Lung (tissue), 12 donors: ENCODE data around the gene CA14. TPM values are rescaled to one million over a fixed set of nuclear protein-coding genes. Genes with fewer than 3 reads are reported as not detected.

ENCODE experiments used
- ATAC-seq: fragments of 200-7000 bp; cut with Tn5 transposase; one replicate; pipeline ENCODE4 v1.9.1; 2020; ENCODE audit warnings: moderate number of reproducible peaks; ENCODE audit not compliant: insufficient read depth, low FRiP score
- DNase-seq, 3 donors: peaks; one replicate each; pipeline ENCODE4 v3.0.0-alpha.2; 2013 to 2017
- H3K27ac ChIP-seq, 2 donors: one replicate each; pipeline ENCODE4 v1.5.1; 2013; ENCODE audit warnings: mild to moderate bottlenecking in 2 of 2, moderate library complexity in 2 of 2, control low read depth in 1 of 2, inconsistent platforms in 1 of 2, low read depth in 1 of 2, low read length in 1 of 2
- H3K27me3 ChIP-seq, 3 donors: one replicate each; pipeline ENCODE4 v1.5.1; 2013; ENCODE audit warnings: low read length in 2 of 3; ENCODE audit not compliant: control insufficient read depth in 3 of 3, insufficient read depth in 3 of 3
- H3K36me3 ChIP-seq, 4 donors: one replicate each; pipeline ENCODE4 v1.5.1; 2013; ENCODE audit warnings: low read length in 4 of 4, mild to moderate bottlenecking in 1 of 4, moderate library complexity in 1 of 4; ENCODE audit not compliant: control insufficient read depth in 4 of 4, insufficient read depth in 4 of 4
- H3K4me1 ChIP-seq, 5 donors: one replicate each; pipeline ENCODE4 v1.5.1; 2013; ENCODE audit warnings: low read length in 5 of 5, mild to moderate bottlenecking in 2 of 5, moderate library complexity in 1 of 5; ENCODE audit not compliant: control insufficient read depth in 5 of 5, insufficient read depth in 5 of 5
- H3K4me3 ChIP-seq: one replicate; pipeline ENCODE4 v1.5.1; 2013; ENCODE audit warnings: mild to moderate bottlenecking, control low read depth, moderate library complexity
- H3K9ac ChIP-seq, 2 donors: one replicate each; pipeline ENCODE4 v1.5.1; 2013; ENCODE audit warnings: low read length in 2 of 2, control low read depth in 1 of 2; ENCODE audit not compliant: insufficient read depth in 1 of 2
- H3K9me3 ChIP-seq, 4 donors: one replicate each; pipeline ENCODE4 v1.5.1; 2013; ENCODE audit warnings: low read length in 3 of 4, mild to moderate bottlenecking in 1 of 4, moderate library complexity in 1 of 4; ENCODE audit not compliant: control insufficient read depth in 4 of 4, insufficient read depth in 3 of 4
- WGBS, 2 donors: extraction: QIAGEN DNeasy Blood & Tissue Kit; methylation state at CpG; one replicate each; pipeline ENCODE4 v1.1.7; 2013; 5-methylcytosine and 5-hydroxymethylcytosine counted together
- polyA plus RNA-seq, 2 donors: library from polyadenylated mRNA; stranded (reverse); fragments of 200-250 nt; gene quantifications; one replicate each; pipeline ENCODE4 v1.2.1, GENCODE V29; 2013
- total RNA-seq, 2 donors: library from RNA; depleted of rRNA in 1 of 2; stranded (reverse); fragments of >200 nt in 1 of 2; gene quantifications; one replicate each; pipeline ENCODE4 v1.2.1, GENCODE V29; 2014 to 2021
- TF ChIP-seq, protein P1 (sequence below): IDR thresholded peaks from 2 replicates; pipeline ENCODE4 v1.5.1; 2012; ENCODE audit warnings: mild to moderate bottlenecking; ENCODE audit errors: control extremely low read depth, extremely low read depth
- donor health status: control.
- donor health status: control.
- donor health status: Bipolar disorder and iron deficiency.
- donor health status: healthy.
- donor health status: DM: yes; HTN: yes; CAD: no.

Gene CA14
- total and polyA plus RNA-seq, 4 donors: 0.14 to 0.40 (median 0.24) TPM

GRCh38 chr1:150267896-150268295 is 10.3 kb downstream of the CA14 start:
- Histone ChIP-seq H3K9me3 (no peaks in the 10 kb centered on the region), H3K4me1 (peaks cover 6 to 26% (median 9%) of the 10 kb centered on the region in 5 donors), H3K27ac (peak overlapping the region; percentile 94 to 98), H3K27me3 (no peaks in the 10 kb centered on the region), H3K36me3 (peaks cover 11 to 25% (median 21%) of the 10 kb centered on the region in 4 donors), H3K9ac (peak overlapping the region; percentile 86 to 94), H3K4me3 (peak overlapping the region; percentile 95)
- no peak for DNase-seq
- TF ChIP-seq, protein P1, sequence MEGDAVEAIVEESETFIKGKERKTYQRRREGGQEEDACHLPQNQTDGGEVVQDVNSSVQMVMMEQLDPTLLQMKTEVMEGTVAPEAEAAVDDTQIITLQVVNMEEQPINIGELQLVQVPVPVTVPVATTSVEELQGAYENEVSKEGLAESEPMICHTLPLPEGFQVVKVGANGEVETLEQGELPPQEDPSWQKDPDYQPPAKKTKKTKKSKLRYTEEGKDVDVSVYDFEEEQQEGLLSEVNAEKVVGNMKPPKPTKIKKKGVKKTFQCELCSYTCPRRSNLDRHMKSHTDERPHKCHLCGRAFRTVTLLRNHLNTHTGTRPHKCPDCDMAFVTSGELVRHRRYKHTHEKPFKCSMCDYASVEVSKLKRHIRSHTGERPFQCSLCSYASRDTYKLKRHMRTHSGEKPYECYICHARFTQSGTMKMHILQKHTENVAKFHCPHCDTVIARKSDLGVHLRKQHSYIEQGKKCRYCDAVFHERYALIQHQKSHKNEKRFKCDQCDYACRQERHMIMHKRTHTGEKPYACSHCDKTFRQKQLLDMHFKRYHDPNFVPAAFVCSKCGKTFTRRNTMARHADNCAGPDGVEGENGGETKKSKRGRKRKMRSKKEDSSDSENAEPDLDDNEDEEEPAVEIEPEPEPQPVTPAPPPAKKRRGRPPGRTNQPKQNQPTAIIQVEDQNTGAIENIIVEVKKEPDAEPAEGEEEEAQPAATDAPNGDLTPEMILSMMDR: no peak
- WGBS, 2 donors: 29 to 38% methylated on average over 6 of the region's 6 CpGs
- no peak for ATAC-seq

- 0 to 1% methylated on average over 21 of the region's 21 CpGs for WGBS, 2 donors
Observed at GRCh38 chr1:150268340-150268704, 10.7 kb downstream of the CA14 start.

GRCh38 chr1:150268705-150269403 is 11.3 kb downstream of the CA14 start, which contains the start of gene APH1A:
APH1A (minus strand) TSS chr1:150269016; CDS start chr1:150268810, 206 bp downstream.
- peaks cover 11 to 25% (median 21%) of the 10 kb centered on the region in 4 donors for H3K36me3 ChIP-seq
- TF ChIP-seq, protein P1: no peak
- H3K4me1 ChIP-seq: peaks cover 6 to 35% (median 9%) of the 10 kb centered on the region in 5 donors
- no peaks in the 10 kb centered on the region for H3K9me3 ChIP-seq
- peak within 1 kb of the TSS; percentile 95 for H3K4me3 ChIP-seq
- peak within 1 kb of the TSS; percentile 86 to 94 for H3K9ac ChIP-seq
- DNase-seq (peak; percentile 99), ATAC-seq (peak; percentile 97)
- H3K27ac ChIP-seq: peak within 1 kb of the TSS; percentile 94 to 98
- 1% methylated on average over 49 of the region's 49 CpGs for WGBS, 2 donors
- H3K27me3 ChIP-seq: no peaks in the 10 kb centered on the region

More at GRCh38 chr1:150268340-150268704, 10.7 kb downstream of the CA14 start:
- Histone ChIP-seq H3K27ac (peak overlapping the region; percentile 94 to 98), H3K27me3 (no peaks in the 10 kb centered on the region), H3K4me1 (peaks cover 6 to 30% (median 9%) of the 10 kb centered on the region in 5 donors), H3K4me3 (peak overlapping the region; percentile 95), H3K9ac (peak overlapping the region; percentile 86 to 94), H3K36me3 (peaks cover 11 to 25% (median 21%) of the 10 kb centered on the region in 4 donors), H3K9me3 (no peaks in the 10 kb centered on the region)
- TF ChIP-seq, protein P1: no peak
- DNase-seq (peak in 2 of 3 donors; percentile 25 to 33), ATAC-seq (peak; percentile 41)
